Measurements from ENCODE around the gene STX16. TPM values are rescaled to one million over a fixed set of nuclear protein-coding genes. Genes with fewer than 3 reads are reported as not detected.

STX16 gene
- total RNA-seq, 4 donors from 2014 or later: 53.2 to 112 (median 65.8) TPM

DNA sequence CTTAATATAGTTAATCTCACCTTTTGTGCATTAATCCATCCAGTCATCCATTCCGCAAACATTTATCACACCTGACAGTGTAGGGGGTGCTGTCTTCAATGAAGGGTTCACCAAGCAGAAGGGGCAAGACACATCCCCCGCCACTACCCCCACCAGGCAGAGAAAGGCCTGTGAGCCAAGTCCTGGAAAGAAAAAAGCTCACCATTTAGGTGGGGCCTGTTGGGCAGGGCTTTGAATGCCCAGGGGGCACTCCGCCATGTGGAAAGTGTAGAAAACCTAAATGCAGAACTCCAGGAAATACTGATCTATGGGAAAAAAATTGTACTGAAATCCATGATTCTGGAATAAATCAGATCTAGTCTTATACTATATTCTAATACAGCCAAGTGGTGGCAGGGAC lies 4.8 kb upstream of the STX16 start:
- TF ChIP-seq, protein P1, sequence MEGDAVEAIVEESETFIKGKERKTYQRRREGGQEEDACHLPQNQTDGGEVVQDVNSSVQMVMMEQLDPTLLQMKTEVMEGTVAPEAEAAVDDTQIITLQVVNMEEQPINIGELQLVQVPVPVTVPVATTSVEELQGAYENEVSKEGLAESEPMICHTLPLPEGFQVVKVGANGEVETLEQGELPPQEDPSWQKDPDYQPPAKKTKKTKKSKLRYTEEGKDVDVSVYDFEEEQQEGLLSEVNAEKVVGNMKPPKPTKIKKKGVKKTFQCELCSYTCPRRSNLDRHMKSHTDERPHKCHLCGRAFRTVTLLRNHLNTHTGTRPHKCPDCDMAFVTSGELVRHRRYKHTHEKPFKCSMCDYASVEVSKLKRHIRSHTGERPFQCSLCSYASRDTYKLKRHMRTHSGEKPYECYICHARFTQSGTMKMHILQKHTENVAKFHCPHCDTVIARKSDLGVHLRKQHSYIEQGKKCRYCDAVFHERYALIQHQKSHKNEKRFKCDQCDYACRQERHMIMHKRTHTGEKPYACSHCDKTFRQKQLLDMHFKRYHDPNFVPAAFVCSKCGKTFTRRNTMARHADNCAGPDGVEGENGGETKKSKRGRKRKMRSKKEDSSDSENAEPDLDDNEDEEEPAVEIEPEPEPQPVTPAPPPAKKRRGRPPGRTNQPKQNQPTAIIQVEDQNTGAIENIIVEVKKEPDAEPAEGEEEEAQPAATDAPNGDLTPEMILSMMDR (IDR thresholded peaks at IDR 0.05; ENCODE audit: low read depth): no peak

DNA sequence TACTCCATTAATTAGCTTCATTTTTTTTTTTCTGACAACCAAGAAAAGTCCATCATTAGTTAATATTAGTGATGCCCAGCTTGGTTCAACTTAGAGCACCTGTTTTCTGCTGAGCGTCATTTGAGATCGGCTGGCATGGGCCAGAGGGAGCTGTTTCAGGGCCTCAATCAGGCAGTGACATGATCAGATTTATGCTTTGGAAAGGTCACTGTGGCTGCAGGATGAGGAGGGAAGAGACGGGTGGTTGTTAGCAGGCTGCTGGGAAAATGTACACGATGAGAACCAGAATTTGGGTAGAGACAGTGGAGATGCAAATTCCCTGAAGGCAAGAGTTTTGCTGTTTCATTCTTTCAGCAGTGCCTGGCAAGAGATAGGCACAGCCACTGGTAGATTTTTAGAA lies 4.4 kb upstream of the STX16 start:
- TF ChIP-seq, protein P1 (IDR thresholded peaks at IDR 0.05; ENCODE audit: low read depth): no peak

DNA sequence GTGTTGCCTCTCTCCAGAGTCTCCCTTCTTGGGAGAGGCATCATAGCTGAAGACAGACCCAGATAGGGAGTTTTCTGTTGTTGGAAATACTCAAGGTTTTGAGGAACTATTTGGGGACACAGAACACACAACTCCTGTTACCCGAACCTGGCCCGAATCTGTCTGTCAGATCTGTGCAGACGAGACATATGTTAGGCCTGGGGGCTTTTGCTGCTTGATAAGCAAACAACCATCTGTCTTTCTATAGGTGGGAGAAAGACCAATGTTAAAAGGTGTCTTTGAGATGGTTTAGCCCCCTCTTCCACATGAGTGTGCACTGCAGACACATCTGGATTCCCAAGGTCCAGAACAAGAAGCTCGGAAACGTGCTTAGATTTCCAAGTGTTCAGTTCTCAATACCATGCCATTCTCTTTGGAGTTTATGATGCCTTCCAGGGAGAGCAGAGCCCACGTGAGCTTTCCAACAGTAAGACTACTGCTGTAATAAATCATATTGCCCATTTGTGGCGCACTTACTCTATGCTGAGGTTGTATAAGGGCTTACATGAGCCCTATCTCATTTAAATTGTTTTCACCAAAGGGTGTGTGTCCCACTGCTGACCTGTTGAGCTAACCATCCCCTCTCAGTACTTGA lies 3.8 kb upstream of the STX16 start:
- TF ChIP-seq, protein P1 (IDR thresholded peaks at IDR 0.05; ENCODE audit: low read depth): no peak

DNA sequence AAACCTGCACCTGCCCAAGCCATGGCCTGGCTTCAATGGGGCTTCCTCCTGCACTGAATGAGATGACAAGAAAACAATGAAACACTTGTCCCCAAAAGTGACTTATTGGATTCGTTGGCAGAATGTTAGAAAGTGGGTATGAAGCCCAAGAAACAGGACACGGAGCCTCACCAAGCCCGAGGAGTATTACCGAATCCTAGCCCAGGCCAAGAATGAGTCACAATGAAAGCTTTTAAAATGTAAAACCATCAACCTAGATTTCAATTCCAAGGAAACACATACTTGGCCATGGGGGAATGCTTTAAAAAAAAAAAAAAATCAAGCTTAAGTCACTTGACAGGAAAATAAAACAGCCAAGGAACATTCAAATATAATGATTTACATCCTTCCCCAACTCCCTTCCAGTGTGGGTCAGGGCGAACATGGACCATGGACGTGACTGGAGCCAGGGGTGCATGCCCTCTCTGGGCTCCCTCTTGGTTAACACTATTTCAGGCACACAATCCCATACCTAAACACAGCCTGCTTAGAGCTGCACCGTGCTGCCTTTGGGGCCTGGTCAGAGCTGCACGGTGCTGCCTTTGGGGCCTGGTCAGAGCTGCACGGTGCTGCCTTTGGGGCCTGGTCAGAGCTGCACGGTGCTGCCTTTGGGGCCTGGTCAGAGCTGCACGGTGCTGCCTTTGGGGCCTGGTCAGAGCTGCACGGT lies 3.1 kb upstream of the STX16 start:
- TF ChIP-seq, protein P1 (IDR thresholded peaks at IDR 0.05; ENCODE audit: low read depth): no peak

DNA sequence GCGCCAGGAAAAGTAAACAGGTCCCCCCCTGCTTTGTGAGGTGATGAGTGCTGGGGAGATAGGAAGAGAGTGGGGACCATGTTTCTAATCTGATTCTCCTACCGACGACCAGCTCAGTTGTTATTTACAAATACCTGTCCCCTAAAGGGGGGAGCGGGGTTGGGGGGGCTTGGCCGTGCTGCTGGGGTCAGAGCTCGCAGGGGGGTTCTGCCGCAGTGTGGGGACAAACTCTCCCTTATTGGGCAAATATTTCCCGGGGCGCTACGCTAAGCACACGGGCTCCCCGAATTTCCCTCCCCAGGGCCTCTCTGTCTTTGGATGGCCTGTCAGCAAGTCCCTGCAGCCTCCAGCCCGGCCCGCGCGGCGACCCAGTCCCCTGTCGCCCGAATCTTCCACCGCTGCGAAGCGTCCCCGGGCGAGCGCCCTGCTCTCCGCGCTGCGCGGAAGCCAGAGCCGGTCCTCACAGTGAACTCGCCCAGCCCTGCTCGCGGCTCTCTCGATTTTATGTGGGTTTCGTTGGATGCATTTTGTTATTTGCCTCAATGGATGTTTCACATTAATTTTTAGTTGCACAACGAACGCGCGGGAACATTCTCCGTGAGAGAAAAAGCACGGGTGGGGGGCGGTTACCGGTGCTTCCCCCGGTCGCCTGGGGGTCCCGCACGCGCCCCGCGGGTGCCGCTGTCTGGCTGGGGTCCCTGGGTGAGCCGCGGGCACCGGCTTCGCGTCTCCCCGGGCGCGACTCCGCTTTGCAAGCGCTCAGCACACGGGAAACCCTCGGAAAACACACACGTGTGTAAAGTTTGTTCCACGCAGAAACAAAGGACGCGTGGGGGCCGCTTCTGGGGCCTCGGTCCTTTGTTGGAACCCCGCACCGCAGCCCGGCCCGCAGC lies 1.5 kb upstream of the STX16 start:
- TF ChIP-seq, protein P1 (IDR thresholded peaks at IDR 0.05; ENCODE audit: low read depth): no peak

DNA sequence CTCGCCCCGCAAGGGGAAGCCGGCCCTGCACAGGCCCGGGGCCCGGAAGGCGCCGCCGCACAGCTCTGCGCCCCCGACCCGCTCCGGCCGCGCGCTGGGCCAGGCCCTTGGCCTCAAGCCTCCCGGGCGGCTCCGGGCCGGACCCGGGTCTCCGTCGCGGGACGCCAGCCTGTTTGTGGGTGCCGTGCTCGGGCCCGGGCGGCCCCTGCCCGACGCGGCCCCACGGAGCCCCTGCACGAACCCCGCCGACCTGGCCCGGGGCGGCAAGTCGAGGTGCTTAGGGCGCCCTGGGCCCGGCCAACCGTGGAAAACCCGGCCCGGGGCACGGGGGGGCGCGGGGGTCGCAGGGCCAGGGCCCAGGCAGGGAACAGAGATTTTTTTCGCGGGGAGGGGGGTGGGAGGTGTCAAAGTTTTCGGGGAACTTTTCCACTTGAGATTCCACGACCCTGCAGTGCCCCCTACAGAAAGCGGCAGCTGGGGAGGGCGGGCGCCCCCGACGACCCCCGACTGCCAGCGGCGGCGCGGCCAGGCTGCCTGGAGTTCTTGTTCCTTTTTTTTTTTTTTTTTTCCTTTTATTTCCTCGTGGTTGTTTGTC lies 805 bp upstream of the STX16 start:
- TF ChIP-seq, protein P1 (IDR thresholded peaks at IDR 0.05; ENCODE audit: low read depth): no peak

All from subcutaneous adipose tissue (tissue), 4 donors.